ENCODE measurements around the gene RBM33. TPM values are rescaled to one million over a fixed set of nuclear protein-coding genes. Genes with fewer than 3 reads are reported as not detected.

RBM33 gene
- total RNA-seq, 1 donor, result 23.7 TPM

- DNase-seq (ENCODE audit: low read depth), result no peak
- no peak for TF ChIP-seq CTCF (IDR thresholded peaks at IDR 0.05; ENCODE audit: insufficient read depth, low read depth, low read length)
- no peak overlapping the region for H3K4me3 ChIP-seq (ENCODE audit: low read depth, low read length)
Measured at GRCh38 chr7:155735442-155736115, 91.1 kb downstream of the RBM33 start.

GRCh38 chr7:155737590-155737989 is 93.1 kb downstream of the RBM33 start:
- H3K4me3 ChIP-seq (ENCODE audit: low read depth, low read length), result no peak overlapping the region
- no peak for TF ChIP-seq CTCF (IDR thresholded peaks at IDR 0.05; ENCODE audit: insufficient read depth, low read depth, low read length)
- DNase-seq (ENCODE audit: low read depth), result no peak

- DNase-seq (ENCODE audit: low read depth), result no peak
- no peak overlapping the region for H3K4me3 ChIP-seq (ENCODE audit: low read depth, low read length)
- TF ChIP-seq CTCF (IDR thresholded peaks at IDR 0.05; ENCODE audit: insufficient read depth, low read depth, low read length), result no peak
Measured at GRCh38 chr7:155738104-155738503, 93.6 kb downstream of the RBM33 start.

- H3K4me3 ChIP-seq (ENCODE audit: low read depth, low read length), result no peak overlapping the region
- TF ChIP-seq CTCF (IDR thresholded peaks at IDR 0.05; ENCODE audit: insufficient read depth, low read depth, low read length), result peak; percentile 59
- DNase-seq (ENCODE audit: low read depth), result peak; percentile 82
Measured at GRCh38 chr7:155738652-155739537, 94.4 kb downstream of the RBM33 start.

- no peak for DNase-seq (ENCODE audit: low read depth)
- TF ChIP-seq CTCF (IDR thresholded peaks at IDR 0.05; ENCODE audit: insufficient read depth, low read depth, low read length), result no peak
- H3K4me3 ChIP-seq (ENCODE audit: low read depth, low read length), result no peak overlapping the region
Measured at GRCh38 chr7:155739538-155740143, 95.2 kb downstream of the RBM33 start.

- no peak for DNase-seq (ENCODE audit: low read depth)
- TF ChIP-seq CTCF (IDR thresholded peaks at IDR 0.05; ENCODE audit: insufficient read depth, low read depth, low read length), result no peak
- H3K4me3 ChIP-seq (ENCODE audit: low read depth, low read length), result no peak overlapping the region
Measured at GRCh38 chr7:155741082-155741481, 96.6 kb downstream of the RBM33 start.

Data from fibroblast of villous mesenchyme (primary cell).